Measurements from ENCODE around the gene ESCO1. TPM values are rescaled to one million over a fixed set of nuclear protein-coding genes. Genes with fewer than 3 reads are reported as not detected.
"Not testable (repeated sequence)": the region's sequence is repeated elsewhere in the genome, so short reads cannot be mapped to it uniquely, and the experiment has no call there.

ESCO1 gene
- total and polyA plus RNA-seq, 4 donors = 7.2 to 21.2 (median 15.7) TPM

DNA sequence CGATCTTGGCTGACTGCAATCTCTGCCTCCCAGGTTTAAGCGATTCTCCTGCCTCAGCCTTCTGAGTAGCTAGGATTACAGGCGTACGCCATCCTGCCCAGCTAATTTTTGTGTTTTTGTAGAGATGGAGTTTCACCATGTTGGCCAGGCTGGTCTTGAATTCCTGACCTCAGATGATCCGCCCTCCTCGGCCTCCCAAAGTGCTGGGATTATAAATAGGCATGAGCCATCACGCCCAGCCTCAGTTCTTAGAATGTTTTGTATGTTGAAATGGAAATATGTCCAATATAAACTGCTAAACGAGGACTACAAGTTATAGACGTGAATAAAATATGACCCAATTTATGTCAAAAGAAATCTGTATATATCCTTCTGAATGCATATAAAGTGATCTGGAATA lies 21.1 kb upstream of the ESCO1 start:
- H3K27ac ChIP-seq (ENCODE audit: low read depth in 1 of 2, low read length in 2 of 2); H3K36me3 ChIP-seq (ENCODE audit: control insufficient read depth in 1 of 2, insufficient read depth in 2 of 2, low read length in 1 of 2); H3K27me3 ChIP-seq (ENCODE audit: control insufficient read depth in 1 of 2, insufficient read depth in 2 of 2, low read length in 1 of 2); H3K4me1 ChIP-seq (ENCODE audit: control insufficient read depth in 1 of 2, insufficient read depth in 2 of 2, low read length in 2 of 2); H3K4me3 ChIP-seq (ENCODE audit: low read length in 2 of 2); DNase-seq; H3K9me3 ChIP-seq (ENCODE audit: control insufficient read depth, low read length); ATAC-seq (ENCODE audit: low FRiP score): not testable (repeated sequence)
- 39 to 43% methylated on average over 9 of the region's 9 CpGs for WGBS, 2 donors
- intact Hi-C loops (cut with DNase I) = loop anchor here in 1 of 2 donors (10.0 kb wide), 1 partner anchor 53 kb away; no protein-coding TSS in a partner anchor

DNA sequence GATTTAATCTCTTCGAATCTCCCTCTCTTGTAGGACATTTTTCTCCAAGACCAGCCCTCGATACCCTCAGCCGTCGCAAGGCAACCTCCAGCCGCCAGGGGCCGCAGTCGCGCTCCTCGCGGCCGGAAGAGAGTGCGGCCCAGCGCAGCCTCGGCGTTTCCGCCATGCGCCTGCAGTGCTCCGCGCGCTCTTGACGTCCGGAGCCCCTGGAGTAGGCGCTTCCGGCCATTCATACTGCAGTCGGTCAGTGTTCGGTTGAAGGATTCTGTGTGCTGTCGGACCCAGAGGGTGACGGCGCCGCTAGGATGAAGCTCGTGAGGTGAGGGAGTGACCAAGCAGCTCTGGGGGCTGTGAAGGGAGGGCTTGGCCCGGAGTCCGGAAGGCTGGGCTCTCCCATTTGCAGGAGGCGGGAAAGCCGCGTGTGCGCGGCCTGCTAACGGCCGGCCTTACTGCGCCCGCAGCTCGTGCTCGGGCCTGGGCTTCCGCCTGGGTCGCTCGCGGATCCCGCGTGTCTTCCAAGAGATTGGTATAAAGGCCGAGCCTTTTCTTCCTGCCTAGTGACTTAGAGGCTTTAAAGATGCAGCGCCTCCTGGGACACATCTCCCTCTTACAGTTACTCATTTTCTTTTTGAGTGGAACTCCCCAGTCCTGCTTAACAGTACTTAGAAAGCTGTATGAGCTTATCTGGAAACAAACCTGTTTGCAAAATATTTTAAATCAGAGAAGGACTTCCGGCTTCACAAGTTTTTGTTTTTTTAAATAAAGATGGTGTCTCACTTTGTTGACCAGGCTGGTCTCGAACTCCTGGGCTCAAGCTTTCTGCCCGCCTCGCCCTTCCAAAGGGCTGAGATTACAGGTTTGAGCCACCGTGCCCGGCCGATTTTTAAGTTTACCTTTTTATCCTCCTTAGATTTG lies 11.9 kb upstream of the ESCO1 start, which contains the start of gene SNRPD1:
TSS of gene SNRPD1 (plus strand) at position 190 of the 915 bp plus-strand sequence. CDS start at position 306, 116 bp downstream.
- Histone ChIP-seq H3K27me3 (ENCODE audit: control insufficient read depth in 1 of 2, insufficient read depth in 2 of 2, low read length in 1 of 2) (no peaks in the 10 kb centered on the region), H3K4me1 (ENCODE audit: control insufficient read depth in 1 of 2, insufficient read depth in 2 of 2, low read length in 2 of 2) (no peaks in the 10 kb centered on the region), H3K36me3 (ENCODE audit: control insufficient read depth in 1 of 2, insufficient read depth in 2 of 2, low read length in 1 of 2) (no peaks in the 10 kb centered on the region), H3K9me3 (ENCODE audit: control insufficient read depth, low read length) (no peaks in the 10 kb centered on the region), H3K4me3 (ENCODE audit: low read length in 2 of 2) (peak within 1 kb of the TSS; percentile 85 to 97), H3K27ac (ENCODE audit: low read depth in 1 of 2, low read length in 2 of 2) (peak within 1 kb of the TSS; percentile 30 to 46)
- peak; percentile 92 to 96 for DNase-seq
- peak; percentile 100 for ATAC-seq (ENCODE audit: low FRiP score)
- intact Hi-C loops (cut with DNase I) = loop anchor here in 1 of 2 donors (10.0 kb wide), 1 partner anchor 92 kb away; the partner anchor contains the start of gene ABHD3
- 0 to 1% methylated on average over 56 to 59 of the region's 59 CpGs for WGBS, 2 donors

- not testable (repeated sequence) for ATAC-seq (ENCODE audit: low FRiP score); H3K4me1 ChIP-seq (ENCODE audit: control insufficient read depth in 1 of 2, insufficient read depth in 2 of 2, low read length in 2 of 2); H3K27ac ChIP-seq (ENCODE audit: low read depth in 1 of 2, low read length in 2 of 2); H3K9me3 ChIP-seq (ENCODE audit: control insufficient read depth, low read length); H3K4me3 ChIP-seq (ENCODE audit: low read length in 2 of 2); H3K27me3 ChIP-seq (ENCODE audit: control insufficient read depth in 1 of 2, insufficient read depth in 2 of 2, low read length in 1 of 2); DNase-seq; H3K36me3 ChIP-seq (ENCODE audit: control insufficient read depth in 1 of 2, insufficient read depth in 2 of 2, low read length in 1 of 2)
- intact Hi-C loops (cut with DNase I) = loop anchor here in 1 of 2 donors (10.0 kb wide), 1 partner anchor 93 kb away; the partner anchor contains the start of gene ABHD3
- WGBS, 2 donors = 56 to 57% methylated on average over 29 to 30 of the region's 30 CpGs
Measured at GRCh38 chr18:21611401-21612124, 11.1 kb upstream of the ESCO1 start.

- Histone ChIP-seq H3K4me3 (ENCODE audit: low read length in 2 of 2) (no peak overlapping the region), H3K36me3 (ENCODE audit: control insufficient read depth in 1 of 2, insufficient read depth in 2 of 2, low read length in 1 of 2) (no peaks in the 10 kb centered on the region), H3K9me3 (ENCODE audit: control insufficient read depth, low read length) (no peaks in the 10 kb centered on the region), H3K27ac (ENCODE audit: low read depth in 1 of 2, low read length in 2 of 2) (no peak overlapping the region), H3K27me3 (ENCODE audit: control insufficient read depth in 1 of 2, insufficient read depth in 2 of 2, low read length in 1 of 2) (no peaks in the 10 kb centered on the region), H3K4me1 (ENCODE audit: control insufficient read depth in 1 of 2, insufficient read depth in 2 of 2, low read length in 2 of 2) (no peaks in the 10 kb centered on the region)
- intact Hi-C loops (cut with DNase I) = loop anchor here (10.0 kb wide), 2 partner anchors 120 to 410 kb away; no protein-coding TSS in a partner anchor
- ATAC-seq (ENCODE audit: low FRiP score) = no peak
- DNase-seq = no peak
Measured at GRCh38 chr18:21605213-21605612, 4.7 kb upstream of the ESCO1 start.

- H3K9me3 ChIP-seq (ENCODE audit: control insufficient read depth, low read length) = no peaks in the 10 kb centered on the region
- H3K27ac ChIP-seq (ENCODE audit: low read depth in 1 of 2, low read length in 2 of 2) = no peak overlapping the region
- 39 to 55% methylated on average over 2 of the region's 2 CpGs for WGBS, 2 donors
- H3K4me1 ChIP-seq (ENCODE audit: control insufficient read depth in 1 of 2, insufficient read depth in 2 of 2, low read length in 2 of 2) = no peaks in the 10 kb centered on the region
- intact Hi-C loops (cut with DNase I) = loop anchor here (5.0 to 10.0 kb wide), 4 partner anchors 117 to 410 kb away; partner anchors contain the start of gene MIB1 (in 1 of the 2)
- no peak overlapping the region for H3K4me3 ChIP-seq (ENCODE audit: low read length in 2 of 2)
- DNase-seq (no peak), ATAC-seq (ENCODE audit: low FRiP score) (no peak)
- no peaks in the 10 kb centered on the region for H3K36me3 ChIP-seq (ENCODE audit: control insufficient read depth in 1 of 2, insufficient read depth in 2 of 2, low read length in 1 of 2)
- no peaks in the 10 kb centered on the region for H3K27me3 ChIP-seq (ENCODE audit: control insufficient read depth in 1 of 2, insufficient read depth in 2 of 2, low read length in 1 of 2)
Measured at GRCh38 chr18:21604671-21605070, 4.2 kb upstream of the ESCO1 start.

GRCh38 chr18:21602299-21602587 lies 1.7 kb upstream of the ESCO1 start:
- H3K9me3 ChIP-seq (ENCODE audit: control insufficient read depth, low read length) = no peaks in the 10 kb centered on the region

DNA sequence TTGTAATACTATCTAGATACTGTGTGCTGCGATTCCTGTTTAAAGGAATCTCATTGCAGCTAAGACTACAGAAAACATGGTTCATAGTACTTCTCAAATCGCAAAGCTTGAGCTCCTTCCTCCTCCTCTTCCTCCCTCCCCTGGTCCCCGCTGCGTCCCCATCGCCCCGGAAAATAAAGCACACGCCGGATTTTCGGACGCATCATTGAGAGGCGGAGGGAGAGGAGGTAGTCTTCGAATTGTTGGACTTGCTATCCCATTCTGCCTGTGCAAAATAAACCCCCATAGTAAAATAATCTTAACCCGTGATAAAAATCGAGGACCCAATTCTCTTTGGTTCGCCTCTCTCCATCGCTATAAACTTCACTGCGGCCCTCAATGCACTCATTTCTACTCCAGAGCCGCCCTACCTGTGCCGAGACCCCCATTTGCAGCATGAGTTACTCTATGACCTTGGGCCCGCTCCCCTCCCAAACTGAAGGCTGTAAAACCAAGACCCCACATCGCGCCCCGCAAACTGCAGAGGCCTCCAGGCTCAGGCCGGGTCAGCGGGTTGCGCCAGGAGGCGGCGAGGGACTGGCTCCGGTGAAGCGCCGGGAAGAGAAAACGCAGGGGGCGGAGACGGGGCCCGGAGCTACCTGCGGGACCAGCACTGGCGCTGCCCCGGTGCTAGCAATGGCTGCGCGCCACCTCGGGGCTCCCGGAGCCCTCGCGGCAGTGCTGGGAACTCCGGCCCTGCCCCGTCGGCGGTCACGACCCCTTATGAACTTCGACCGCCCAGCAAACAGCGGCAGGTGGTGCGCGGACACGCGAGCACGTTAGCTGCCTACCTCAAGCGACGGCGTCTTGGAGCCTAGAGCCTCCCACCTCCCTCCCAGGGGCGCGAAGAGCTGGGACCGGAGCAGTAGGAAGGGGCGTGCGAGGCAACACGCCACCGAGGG lies 649 bp downstream of the ESCO1 start:
- Histone ChIP-seq H3K4me3 (ENCODE audit: low read length in 2 of 2) (peak overlapping the region; percentile 79 to 88), H3K36me3 (ENCODE audit: control insufficient read depth in 1 of 2, insufficient read depth in 2 of 2, low read length in 1 of 2) (no peaks in the 10 kb centered on the region), H3K27me3 (ENCODE audit: control insufficient read depth in 1 of 2, insufficient read depth in 2 of 2, low read length in 1 of 2) (no peaks in the 10 kb centered on the region), H3K9me3 (ENCODE audit: control insufficient read depth, low read length) (no peaks in the 10 kb centered on the region), H3K27ac (ENCODE audit: low read depth in 1 of 2, low read length in 2 of 2) (peak overlapping the region; percentile 74 to 87), H3K4me1 (ENCODE audit: control insufficient read depth in 1 of 2, insufficient read depth in 2 of 2, low read length in 2 of 2) (no peaks in the 10 kb centered on the region)
- 1% methylated on average over 64 to 67 of the region's 67 CpGs for WGBS, 2 donors
- intact Hi-C loops (cut with DNase I) = loop anchor here (5.0 to 10.0 kb wide), 4 partner anchors 113 to 405 kb away; partner anchors contain the start of gene MIB1 (in 1 of the 2)
- DNase-seq (peak in 1 of 2 donors; percentile 65), ATAC-seq (ENCODE audit: low FRiP score) (peak; percentile 83)

More at GRCh38 chr18:21602299-21602587, 1.7 kb upstream of the ESCO1 start:
- H3K36me3 ChIP-seq (ENCODE audit: control insufficient read depth in 1 of 2, insufficient read depth in 2 of 2, low read length in 1 of 2) = no peaks in the 10 kb centered on the region
- no peaks in the 10 kb centered on the region for H3K4me1 ChIP-seq (ENCODE audit: control insufficient read depth in 1 of 2, insufficient read depth in 2 of 2, low read length in 2 of 2)
- DNase-seq = no peak
- intact Hi-C loops (cut with DNase I) = loop anchor here (5.0 to 10.0 kb wide), 4 partner anchors 115 to 407 kb away; partner anchors contain the start of gene MIB1 (in 1 of the 2)
- 89 to 91% methylated on average over 5 of the region's 5 CpGs for WGBS, 2 donors
- H3K4me3 ChIP-seq (ENCODE audit: low read length in 2 of 2) = no peak overlapping the region
- no peaks in the 10 kb centered on the region for H3K27me3 ChIP-seq (ENCODE audit: control insufficient read depth in 1 of 2, insufficient read depth in 2 of 2, low read length in 1 of 2)
- no peak for ATAC-seq (ENCODE audit: low FRiP score)
- H3K27ac ChIP-seq (ENCODE audit: low read depth in 1 of 2, low read length in 2 of 2) = no peak overlapping the region

All from aorta (tissue), 5 donors.